ENCODE results near the gene SLC24A3. TPM values are rescaled to one million over a fixed set of nuclear protein-coding genes. Genes with fewer than 3 reads are reported as not detected.

The SLC24A3 gene
- total and polyA plus RNA-seq, 4 donors, result 1.9 to 8.4 (median 5.8) TPM

DNA sequence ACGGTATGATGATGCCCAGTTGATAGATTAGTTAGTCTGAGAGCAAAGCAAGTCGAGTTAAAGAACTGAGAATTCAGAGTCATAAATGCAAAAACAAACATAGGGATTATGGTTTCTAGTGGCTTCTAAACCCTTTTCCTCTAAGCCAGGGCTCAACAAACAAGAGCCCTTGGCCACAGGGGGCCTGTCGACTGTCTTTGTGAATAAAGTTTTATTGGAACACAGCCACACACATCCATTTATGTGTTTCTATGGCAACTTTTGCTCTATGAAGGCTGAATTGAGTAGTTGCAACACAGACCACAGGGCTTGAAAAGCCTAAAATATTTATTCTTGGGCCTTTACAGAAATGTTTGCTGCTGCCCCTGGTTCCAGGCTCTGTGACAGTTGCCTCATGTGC lies 76.2 kb downstream of the SLC24A3 start:
- Histone ChIP-seq H3K4me1 (ENCODE audit: control insufficient read depth in 5 of 5, insufficient read depth in 5 of 5, low read length in 5 of 5) (peaks cover 0 to 4% (median 1%) of the 10 kb centered on the region in 5 donors), H3K9me3 (ENCODE audit: control insufficient read depth in 4 of 4, insufficient read depth in 3 of 4, low read length in 3 of 4) (peaks cover 0 to 2% (median 0%) of the 10 kb centered on the region in 4 donors), H3K4me3 (no peak overlapping the region), H3K27ac (ENCODE audit: low read depth in 1 of 2, low read length in 1 of 2) (no peak overlapping the region), H3K36me3 (ENCODE audit: control insufficient read depth in 4 of 4, insufficient read depth in 4 of 4, low read length in 4 of 4) (no peaks in the 10 kb centered on the region), H3K27me3 (ENCODE audit: control insufficient read depth in 3 of 3, insufficient read depth in 3 of 3, low read length in 2 of 3) (no peaks in the 10 kb centered on the region), H3K9ac (ENCODE audit: insufficient read depth in 1 of 2, low read length in 2 of 2) (no peak overlapping the region)
- WGBS, 2 donors, result 66 to 82% methylated on average over 3 of the region's 3 CpGs
- no peak for DNase-seq
- ATAC-seq (ENCODE audit: insufficient read depth, low FRiP score), result no peak
- TF ChIP-seq, protein P1, sequence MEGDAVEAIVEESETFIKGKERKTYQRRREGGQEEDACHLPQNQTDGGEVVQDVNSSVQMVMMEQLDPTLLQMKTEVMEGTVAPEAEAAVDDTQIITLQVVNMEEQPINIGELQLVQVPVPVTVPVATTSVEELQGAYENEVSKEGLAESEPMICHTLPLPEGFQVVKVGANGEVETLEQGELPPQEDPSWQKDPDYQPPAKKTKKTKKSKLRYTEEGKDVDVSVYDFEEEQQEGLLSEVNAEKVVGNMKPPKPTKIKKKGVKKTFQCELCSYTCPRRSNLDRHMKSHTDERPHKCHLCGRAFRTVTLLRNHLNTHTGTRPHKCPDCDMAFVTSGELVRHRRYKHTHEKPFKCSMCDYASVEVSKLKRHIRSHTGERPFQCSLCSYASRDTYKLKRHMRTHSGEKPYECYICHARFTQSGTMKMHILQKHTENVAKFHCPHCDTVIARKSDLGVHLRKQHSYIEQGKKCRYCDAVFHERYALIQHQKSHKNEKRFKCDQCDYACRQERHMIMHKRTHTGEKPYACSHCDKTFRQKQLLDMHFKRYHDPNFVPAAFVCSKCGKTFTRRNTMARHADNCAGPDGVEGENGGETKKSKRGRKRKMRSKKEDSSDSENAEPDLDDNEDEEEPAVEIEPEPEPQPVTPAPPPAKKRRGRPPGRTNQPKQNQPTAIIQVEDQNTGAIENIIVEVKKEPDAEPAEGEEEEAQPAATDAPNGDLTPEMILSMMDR (IDR thresholded peaks at IDR 0.05; ENCODE audit: control extremely low read depth, extremely low read depth), result no peak

DNA sequence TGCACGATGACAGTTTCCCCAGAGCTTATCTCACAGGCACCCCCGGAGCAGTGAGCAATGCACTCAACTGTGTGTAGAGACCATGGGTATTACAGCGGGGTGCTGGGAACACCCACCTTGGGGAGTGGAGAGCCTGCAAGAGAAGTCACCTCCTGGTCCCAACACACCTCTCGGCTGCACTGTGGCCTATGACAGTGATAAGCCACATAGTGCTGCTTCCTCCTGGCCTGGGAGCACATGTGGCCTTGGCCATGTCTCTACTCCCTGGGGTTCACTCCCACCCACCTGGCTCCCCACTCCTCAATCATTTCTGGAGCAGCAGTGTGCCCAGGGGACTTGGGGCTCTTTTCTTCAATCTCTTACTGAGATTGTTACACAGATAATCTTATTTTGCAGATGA lies 77.0 kb downstream of the SLC24A3 start:
- H3K4me1 ChIP-seq (ENCODE audit: control insufficient read depth in 5 of 5, insufficient read depth in 5 of 5, low read length in 5 of 5), result peaks cover 0 to 4% (median 1%) of the 10 kb centered on the region in 5 donors
- H3K27me3 ChIP-seq (ENCODE audit: control insufficient read depth in 3 of 3, insufficient read depth in 3 of 3, low read length in 2 of 3), result no peaks in the 10 kb centered on the region
- H3K9me3 ChIP-seq (ENCODE audit: control insufficient read depth in 4 of 4, insufficient read depth in 3 of 4, low read length in 3 of 4), result peaks cover 0 to 2% (median 0%) of the 10 kb centered on the region in 4 donors
- H3K9ac ChIP-seq (ENCODE audit: insufficient read depth in 1 of 2, low read length in 2 of 2), result no peak overlapping the region
- TF ChIP-seq, protein P1 (IDR thresholded peaks at IDR 0.05; ENCODE audit: control extremely low read depth, extremely low read depth), result no peak
- no peak overlapping the region for H3K4me3 ChIP-seq
- ATAC-seq (ENCODE audit: insufficient read depth, low FRiP score), result no peak
- H3K36me3 ChIP-seq (ENCODE audit: control insufficient read depth in 4 of 4, insufficient read depth in 4 of 4, low read length in 4 of 4), result no peaks in the 10 kb centered on the region
- no peak overlapping the region for H3K27ac ChIP-seq (ENCODE audit: low read depth in 1 of 2, low read length in 1 of 2)
- DNase-seq, result no peak
- 94 to 96% methylated on average over 4 of the region's 4 CpGs for WGBS, 2 donors

DNA sequence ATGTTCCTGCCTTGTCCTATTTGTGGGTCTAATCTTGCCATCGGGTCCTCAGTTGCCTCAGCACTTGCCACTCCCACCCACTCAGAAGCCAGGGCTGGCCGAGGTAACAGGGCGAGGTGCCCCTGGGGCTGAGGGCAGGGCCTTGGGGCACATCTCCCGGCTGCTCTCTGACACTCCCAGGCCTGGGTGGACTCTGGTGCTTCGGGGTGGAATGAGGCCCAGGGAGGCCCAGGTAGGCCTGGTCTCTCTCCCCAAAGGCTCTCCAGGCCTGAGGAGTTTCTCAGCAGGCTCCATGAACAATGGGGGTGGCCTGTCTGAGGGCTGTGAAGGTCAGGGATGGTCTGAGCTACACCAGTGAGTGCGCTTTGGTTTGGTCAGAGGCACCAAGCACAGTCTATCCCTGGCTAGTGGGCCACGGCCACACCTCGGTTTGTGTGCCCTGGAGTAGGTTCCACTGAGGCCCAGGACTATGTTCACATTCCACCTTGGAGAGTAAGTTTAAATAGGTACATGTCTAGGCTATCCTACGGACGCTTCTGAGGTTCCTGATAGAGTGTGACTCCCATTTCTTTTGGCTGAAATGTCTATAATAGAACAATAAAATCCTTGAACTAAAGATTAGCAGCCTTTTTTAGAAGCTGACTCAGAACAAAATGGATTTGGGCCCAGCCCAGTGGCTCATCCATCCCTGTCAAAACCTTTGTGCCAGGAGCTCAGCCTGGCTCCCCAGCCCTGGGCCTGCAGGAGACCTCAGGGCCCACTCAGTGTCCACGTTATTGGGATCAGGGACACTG lies 78.8 kb downstream of the SLC24A3 start:
- TF ChIP-seq, protein P1 (IDR thresholded peaks at IDR 0.05; ENCODE audit: control extremely low read depth, extremely low read depth), result no peak
- H3K36me3 ChIP-seq (ENCODE audit: control insufficient read depth in 4 of 4, insufficient read depth in 4 of 4, low read length in 4 of 4), result no peaks in the 10 kb centered on the region
- no peak overlapping the region for H3K9ac ChIP-seq (ENCODE audit: insufficient read depth in 1 of 2, low read length in 2 of 2)
- no peak overlapping the region for H3K27ac ChIP-seq (ENCODE audit: low read depth in 1 of 2, low read length in 1 of 2)
- H3K27me3 ChIP-seq (ENCODE audit: control insufficient read depth in 3 of 3, insufficient read depth in 3 of 3, low read length in 2 of 3), result no peaks in the 10 kb centered on the region
- no peak for DNase-seq
- no peak overlapping the region for H3K4me3 ChIP-seq
- H3K9me3 ChIP-seq (ENCODE audit: control insufficient read depth in 4 of 4, insufficient read depth in 3 of 4, low read length in 3 of 4), result peaks cover 0 to 1% (median 0%) of the 10 kb centered on the region in 4 donors
- peaks cover 0 to under 1% (median 0%) of the 10 kb centered on the region in 5 donors for H3K4me1 ChIP-seq (ENCODE audit: control insufficient read depth in 5 of 5, insufficient read depth in 5 of 5, low read length in 5 of 5)
- no peak for ATAC-seq (ENCODE audit: insufficient read depth, low FRiP score)
- 83 to 90% methylated on average over 11 of the region's 11 CpGs for WGBS, 2 donors

All from lung (tissue), 12 donors.